ENCODE results near the gene SORBS2. TPM values are rescaled to one million over a fixed set of nuclear protein-coding genes. Genes with fewer than 3 reads are reported as not detected.

Gene SORBS2
- total and polyA plus RNA-seq, 8 donors, result 9.0 to 908 (median 66.4) TPM

DNA sequence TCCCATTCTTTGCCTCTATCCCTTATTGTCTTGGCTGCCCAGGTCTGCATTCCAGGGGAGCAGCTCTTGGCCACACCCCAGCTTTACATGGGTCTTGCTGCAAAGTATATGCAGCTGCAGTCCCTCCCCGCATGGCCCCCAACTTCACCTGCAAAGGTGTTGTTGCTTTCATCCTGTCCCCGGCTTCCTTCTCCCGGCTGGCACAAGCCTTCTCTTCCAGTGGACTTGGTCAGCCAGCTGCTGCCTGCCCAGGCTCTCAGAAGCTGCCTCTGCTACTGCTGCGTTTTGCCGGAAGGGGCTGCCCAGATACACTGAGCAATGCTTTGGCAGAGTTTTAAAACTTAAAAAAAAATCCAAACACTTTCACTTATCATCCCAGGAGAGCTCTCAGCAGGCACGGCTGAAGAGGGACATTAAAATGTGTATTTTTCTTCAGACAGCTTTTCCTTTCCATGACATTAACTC, 155.5 kb downstream of the SORBS2 start:
- Histone ChIP-seq H3K4me1 (peaks cover 0 to 50% (median 21%) of the 10 kb centered on the region in 4 donors), H3K4me3 (peak overlapping the region; percentile 36 to 44 (median 42)), H3K9me3 (no peaks in the 10 kb centered on the region), H3K27me3 (no peaks in the 10 kb centered on the region), H3K27ac (peak overlapping the region; percentile 36 to 84 (median 61)), H3K36me3 (peaks cover 11 to 48% (median 30%) of the 10 kb centered on the region in 4 donors)
- WGBS, 5 donors, result 16 to 29% (median 22%) methylated on average over 6 of the region's 6 CpGs
- TF ChIP-seq POLR2A (IDR thresholded peaks at IDR 0.05), result no peak
- TF ChIP-seq, protein P1, sequence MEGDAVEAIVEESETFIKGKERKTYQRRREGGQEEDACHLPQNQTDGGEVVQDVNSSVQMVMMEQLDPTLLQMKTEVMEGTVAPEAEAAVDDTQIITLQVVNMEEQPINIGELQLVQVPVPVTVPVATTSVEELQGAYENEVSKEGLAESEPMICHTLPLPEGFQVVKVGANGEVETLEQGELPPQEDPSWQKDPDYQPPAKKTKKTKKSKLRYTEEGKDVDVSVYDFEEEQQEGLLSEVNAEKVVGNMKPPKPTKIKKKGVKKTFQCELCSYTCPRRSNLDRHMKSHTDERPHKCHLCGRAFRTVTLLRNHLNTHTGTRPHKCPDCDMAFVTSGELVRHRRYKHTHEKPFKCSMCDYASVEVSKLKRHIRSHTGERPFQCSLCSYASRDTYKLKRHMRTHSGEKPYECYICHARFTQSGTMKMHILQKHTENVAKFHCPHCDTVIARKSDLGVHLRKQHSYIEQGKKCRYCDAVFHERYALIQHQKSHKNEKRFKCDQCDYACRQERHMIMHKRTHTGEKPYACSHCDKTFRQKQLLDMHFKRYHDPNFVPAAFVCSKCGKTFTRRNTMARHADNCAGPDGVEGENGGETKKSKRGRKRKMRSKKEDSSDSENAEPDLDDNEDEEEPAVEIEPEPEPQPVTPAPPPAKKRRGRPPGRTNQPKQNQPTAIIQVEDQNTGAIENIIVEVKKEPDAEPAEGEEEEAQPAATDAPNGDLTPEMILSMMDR (IDR thresholded peaks at IDR 0.05), result peak in 5 of 7 experiments; percentile 33 to 55 (median 40)
- TF ChIP-seq POLR2AphosphoS5 (IDR thresholded peaks at IDR 0.05), result peak; percentile 33 to 73 (median 48)
- no peak for TF ChIP-seq EP300 (IDR thresholded peaks at IDR 0.05)
- DNase-seq, result peak; percentile 60 to 81
- intact Hi-C loops (cut with DNase I; ENCODE audit: low total_unique reads), result no loop called here

DNA sequence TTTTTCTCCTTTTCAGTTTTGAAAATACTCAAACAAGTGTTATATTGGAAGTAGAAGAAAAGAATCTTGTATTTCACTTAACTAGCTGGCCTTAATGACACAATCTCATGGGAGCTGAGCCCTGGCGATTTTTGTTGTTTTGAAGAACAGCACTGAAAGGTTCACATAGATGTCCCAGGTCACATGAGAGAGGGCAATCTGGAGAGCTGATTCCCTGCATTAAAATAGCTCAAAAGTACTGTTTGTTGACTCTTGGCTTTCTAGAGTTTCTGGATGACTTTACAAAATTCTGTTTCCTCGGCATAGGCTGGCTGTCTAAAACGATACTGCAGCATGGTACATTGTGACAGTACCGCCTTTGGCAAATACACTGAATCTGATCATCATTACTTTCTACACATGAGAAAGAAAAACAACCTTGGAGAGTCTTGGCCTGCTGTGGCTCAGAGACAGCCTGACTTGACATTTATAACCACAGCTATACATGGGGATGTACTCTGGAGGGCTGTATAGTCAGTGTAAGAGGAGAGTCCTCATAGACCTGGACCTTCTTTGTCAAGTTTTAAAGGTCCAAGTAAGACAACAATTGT, 156.9 kb downstream of the SORBS2 start:
- Histone ChIP-seq H3K27ac (peak overlapping the region in 4 of 5 donors; percentile 36 to 84 (median 68)), H3K27me3 (no peaks in the 10 kb centered on the region), H3K36me3 (peaks cover 6 to 43% (median 27%) of the 10 kb centered on the region in 4 donors), H3K4me3 (peak overlapping the region; percentile 21 to 44 (median 42)), H3K4me1 (peaks cover 0 to 58% (median 26%) of the 10 kb centered on the region in 4 donors), H3K9me3 (no peaks in the 10 kb centered on the region)
- intact Hi-C loops (cut with DNase I; ENCODE audit: low total_unique reads), result no loop called here
- WGBS, 5 donors, result 40 to 56% (median 50%) methylated on average over 4 of the region's 4 CpGs
- no peak for TF ChIP-seq POLR2AphosphoS5 (IDR thresholded peaks at IDR 0.05)
- TF ChIP-seq, protein P1 (IDR thresholded peaks at IDR 0.05), result no peak
- no peak for TF ChIP-seq POLR2A (IDR thresholded peaks at IDR 0.05)
- TF ChIP-seq EP300 (IDR thresholded peaks at IDR 0.05), result no peak
- DNase-seq, result peak in 1 of 2 donors; percentile 22

DNA sequence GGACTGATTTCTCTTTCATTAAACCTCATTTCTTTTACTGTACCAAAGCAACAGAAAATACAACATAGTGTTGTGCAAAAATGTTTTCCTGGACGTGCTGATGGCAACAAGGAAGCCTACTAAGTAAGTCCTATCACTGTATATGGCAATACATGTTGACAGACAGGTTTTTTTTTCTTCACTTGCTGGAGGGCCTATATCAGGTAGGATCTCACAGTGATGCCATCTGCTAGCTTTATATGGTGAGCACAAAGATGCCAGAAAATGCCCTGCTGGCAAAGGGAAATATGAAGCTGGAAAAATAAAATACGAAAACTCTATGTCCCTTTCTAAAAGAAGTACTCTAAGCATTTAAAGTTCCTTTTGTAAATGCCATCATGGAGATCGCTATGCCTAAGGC, 157.7 kb downstream of the SORBS2 start:
- Histone ChIP-seq H3K27me3 (no peaks in the 10 kb centered on the region), H3K4me3 (peak overlapping the region; percentile 21 to 44 (median 42)), H3K27ac (peak overlapping the region in 4 of 5 donors; percentile 11 to 84 (median 68)), H3K4me1 (peaks cover 0 to 58% (median 28%) of the 10 kb centered on the region in 4 donors), H3K9me3 (no peaks in the 10 kb centered on the region), H3K36me3 (peaks cover 9 to 38% (median 28%) of the 10 kb centered on the region in 4 donors)
- 64 to 82% (median 68%) methylated on average over 3 of the region's 3 CpGs for WGBS, 5 donors
- TF ChIP-seq POLR2A (IDR thresholded peaks at IDR 0.05), result no peak
- TF ChIP-seq, protein P1 (IDR thresholded peaks at IDR 0.05), result no peak
- no peak for TF ChIP-seq POLR2AphosphoS5 (IDR thresholded peaks at IDR 0.05)
- TF ChIP-seq EP300 (IDR thresholded peaks at IDR 0.05), result no peak
- intact Hi-C loops (cut with DNase I; ENCODE audit: low total_unique reads), result no loop called here
- DNase-seq, result no peak

DNA sequence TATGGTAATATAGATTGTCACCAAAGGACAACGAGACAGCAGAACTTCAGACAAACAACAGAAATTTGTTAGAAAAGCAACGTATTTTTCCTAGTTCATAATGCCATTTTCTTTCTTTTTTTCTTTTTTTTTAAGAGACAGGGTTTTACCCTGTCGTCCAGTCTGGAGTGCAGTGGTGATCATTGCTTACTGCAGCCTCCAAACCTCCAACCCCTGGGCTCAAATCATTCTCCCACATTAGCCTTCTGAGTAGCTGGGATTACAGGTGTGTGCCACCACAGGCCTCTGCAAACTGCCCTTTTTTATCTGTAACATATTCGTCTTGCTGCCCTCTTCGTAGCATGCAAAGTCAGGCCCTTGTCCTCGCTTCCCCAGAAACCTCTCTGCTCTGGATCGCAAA, 160.1 kb downstream of the SORBS2 start:
- Histone ChIP-seq H3K4me1 (peaks cover 3 to 47% (median 25%) of the 10 kb centered on the region in 4 donors), H3K36me3 (peaks cover 24 to 54% (median 49%) of the 10 kb centered on the region in 4 donors), H3K27ac (peak overlapping the region in 4 of 5 donors; percentile 14 to 84 (median 18)), H3K9me3 (no peaks in the 10 kb centered on the region), H3K4me3 (no peak overlapping the region), H3K27me3 (no peaks in the 10 kb centered on the region)
- intact Hi-C loops (cut with DNase I; ENCODE audit: low total_unique reads), result no loop called here
- TF ChIP-seq POLR2A (IDR thresholded peaks at IDR 0.05) (no peak), EP300 (IDR thresholded peaks at IDR 0.05) (no peak), POLR2AphosphoS5 (IDR thresholded peaks at IDR 0.05) (no peak)
- WGBS, 5 donors, result 70 to 84% (median 80%) methylated on average over 7 of the region's 7 CpGs
- DNase-seq, result no peak
